SH-SY5Y (cell line): ENCODE measurements around the gene RSBN1L.

Experiments
- GATA2 ChIP-seq: IDR thresholded peaks from 2 replicates; pipeline ENCODE4 v1.6.1; 2011; ENCODE audit warnings: mild to moderate bottlenecking, low read depth, low read length
- GATA3 ChIP-seq: IDR thresholded peaks from 2 replicates; pipeline ENCODE4 v1.6.1; 2011; ENCODE audit warnings: low read depth, mild to moderate bottlenecking, low read length, moderate library complexity

- TF ChIP-seq GATA3 = no peak
- TF ChIP-seq GATA2 = peak; percentile 55
These were observed 102.3 kb downstream of the RSBN1L start, which contains the start of the genes PHTF2 and TMEM60 for GRCh38 chr7:77798394-77799077.
